DMS 273 (cell line): ENCODE data around the gene CEP76.
A peak's percentile ranks its signal among the peaks of the same experiment; 100 is the strongest.

Experiments used
- DNase-seq: peaks from one replicate; lab custom pipeline; 2025; ENCODE audit not compliant: unreplicated experiment; lab: John Stamatoyannopoulos, UW

The CEP76 gene, protein sequence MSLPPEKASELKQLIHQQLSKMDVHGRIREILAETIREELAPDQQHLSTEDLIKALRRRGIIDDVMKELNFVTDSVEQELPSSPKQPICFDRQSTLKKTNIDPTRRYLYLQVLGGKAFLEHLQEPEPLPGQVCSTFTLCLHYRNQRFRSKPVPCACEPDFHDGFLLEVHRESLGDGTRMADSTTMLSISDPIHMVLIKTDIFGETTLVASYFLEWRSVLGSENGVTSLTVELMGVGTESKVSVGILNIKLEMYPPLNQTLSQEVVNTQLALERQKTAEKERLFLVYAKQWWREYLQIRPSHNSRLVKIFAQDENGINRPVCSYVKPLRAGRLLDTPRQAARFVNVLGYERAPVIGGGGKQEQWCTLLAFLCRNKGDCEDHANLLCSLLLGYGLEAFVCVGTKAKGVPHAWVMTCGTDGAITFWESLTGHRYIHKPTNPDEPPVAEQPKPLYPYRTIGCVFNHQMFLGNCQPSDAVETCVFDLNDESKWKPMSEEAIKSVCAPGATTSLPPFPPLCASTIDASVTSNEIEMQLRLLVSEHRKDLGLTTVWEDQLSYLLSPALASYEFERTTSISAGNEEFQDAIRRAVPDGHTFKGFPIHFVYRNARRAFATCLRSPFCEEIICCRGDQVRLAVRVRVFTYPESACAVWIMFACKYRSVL

DNA sequence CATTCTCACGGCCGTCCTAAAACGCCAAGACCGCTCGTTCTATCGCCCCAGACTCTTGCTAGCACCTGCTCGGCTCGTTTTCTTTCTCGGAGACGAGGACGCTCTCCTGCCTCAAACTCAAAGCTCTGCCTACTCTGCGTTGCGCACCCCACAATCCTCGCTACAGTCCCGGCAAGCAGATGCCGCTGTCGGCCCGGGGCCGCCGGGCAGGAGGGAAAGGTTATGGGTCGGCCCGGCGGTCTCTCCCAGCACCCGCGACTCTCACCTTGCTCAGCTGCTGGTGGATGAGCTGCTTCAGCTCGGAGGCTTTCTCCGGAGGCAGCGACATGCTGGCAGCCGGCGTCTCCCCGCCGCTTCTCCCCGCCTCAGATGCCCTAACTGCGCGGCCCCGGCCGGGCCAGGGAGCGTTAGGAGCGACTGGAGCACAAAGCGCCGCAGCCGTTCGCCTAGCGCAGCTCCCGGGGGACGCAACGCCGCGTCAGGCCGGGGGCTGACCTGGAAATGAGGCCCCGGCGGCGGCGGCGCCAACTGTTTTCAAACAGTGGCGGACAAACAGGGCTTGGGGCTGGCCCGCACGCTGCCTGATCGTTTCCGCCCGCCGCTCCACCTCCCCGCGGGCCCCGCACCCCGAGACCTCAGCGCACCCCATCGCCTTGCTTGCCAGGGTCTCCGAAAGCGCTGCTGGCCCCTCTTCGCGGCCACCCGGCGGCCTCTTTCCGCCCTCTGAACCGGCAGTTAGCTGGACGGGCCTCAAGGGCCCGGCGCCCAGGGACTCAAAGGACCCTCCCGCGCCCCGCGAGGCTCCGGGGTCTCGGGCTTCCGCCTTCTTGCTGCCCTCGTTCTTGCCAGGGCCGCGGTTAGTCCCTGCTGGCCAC lies at the start of gene CEP76, which contains the start of gene PSMG2:
CEP76 (minus strand) TSS at position 503 of the 875 bp plus-strand sequence; CDS start at position 328, 175 bp downstream.
PSMG2 (plus strand) TSS at position 822 of the 875 bp plus-strand sequence. CDS start 66 bp downstream, outside the sequence.
- DNase-seq = peak; percentile 95

DNA sequence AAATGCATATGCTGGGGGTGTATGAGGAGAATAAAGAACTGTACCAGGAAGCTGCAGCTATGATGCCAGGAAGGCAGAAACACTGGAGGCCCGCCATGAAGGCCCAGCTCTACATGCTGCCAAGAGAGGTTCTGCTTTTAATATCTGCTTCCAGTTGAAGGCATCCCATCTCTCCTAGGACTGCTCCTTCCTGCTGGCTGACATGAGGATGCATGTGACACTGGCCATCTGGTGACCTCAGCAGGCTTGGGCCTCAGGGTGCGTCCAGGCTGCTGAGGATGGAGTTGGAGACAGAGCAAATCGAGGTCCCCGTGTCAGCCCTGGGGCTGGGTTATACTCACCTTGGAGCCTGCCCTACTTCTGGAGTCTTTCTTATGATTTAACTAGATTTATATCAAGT lies 49.4 kb upstream of the CEP76 start:
- no peak for DNase-seq

DNA sequence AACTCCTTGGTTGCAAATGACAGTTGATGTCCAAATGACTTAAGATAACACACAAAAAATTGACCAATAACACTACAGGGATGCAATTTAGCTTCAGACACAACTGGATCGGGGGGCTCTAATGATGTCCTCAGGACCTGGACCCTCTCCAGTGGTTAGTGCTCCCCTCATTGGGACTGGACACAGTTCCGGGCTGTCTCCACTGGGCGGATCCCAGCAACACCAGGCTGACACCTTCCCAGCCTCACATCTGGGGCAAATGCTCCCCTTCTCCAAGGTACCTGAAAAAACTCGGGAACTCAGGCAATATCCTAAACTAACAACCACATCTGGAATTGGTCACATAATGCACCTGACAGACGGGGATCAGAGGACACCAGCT lies 49.0 kb upstream of the CEP76 start:
- no peak for DNase-seq

DNA sequence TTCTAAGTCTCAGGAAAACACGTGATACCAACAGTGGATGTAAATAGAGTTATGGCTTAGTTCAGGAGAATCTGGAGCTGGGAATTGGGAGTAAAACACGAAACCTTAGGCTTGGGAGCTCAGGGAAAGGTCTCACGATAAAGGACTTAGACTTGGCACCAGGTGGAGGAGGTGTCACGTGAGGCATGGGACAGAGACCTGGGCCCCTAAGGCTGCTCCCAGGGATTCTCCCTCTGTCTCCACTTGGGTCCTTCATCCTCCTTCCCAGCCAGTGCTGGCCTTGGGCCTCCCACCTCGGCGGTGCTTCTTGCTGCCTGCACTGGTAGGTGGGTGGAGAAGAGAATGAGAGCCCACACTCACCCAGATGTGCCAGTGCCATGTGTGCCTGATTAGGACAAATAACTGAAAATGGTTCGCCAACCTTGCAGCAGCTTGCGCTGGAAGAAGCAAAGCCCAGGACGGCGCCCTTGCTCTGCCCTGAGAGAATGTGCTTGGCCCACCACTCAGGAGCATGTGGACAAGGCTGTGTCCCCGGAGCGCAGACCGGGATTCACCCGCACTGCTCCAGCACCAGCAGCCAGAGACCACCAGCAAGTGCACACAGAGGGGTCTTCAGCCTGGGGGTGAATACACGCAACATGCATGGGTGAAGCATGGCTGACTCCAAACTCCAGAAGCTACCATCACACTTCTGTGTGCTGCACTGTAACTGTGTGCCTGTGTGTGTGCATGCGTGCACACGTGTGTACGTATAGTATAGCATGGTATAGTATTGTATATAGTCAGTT lies 48.4 kb upstream of the CEP76 start:
- DNase-seq = no peak

DNA sequence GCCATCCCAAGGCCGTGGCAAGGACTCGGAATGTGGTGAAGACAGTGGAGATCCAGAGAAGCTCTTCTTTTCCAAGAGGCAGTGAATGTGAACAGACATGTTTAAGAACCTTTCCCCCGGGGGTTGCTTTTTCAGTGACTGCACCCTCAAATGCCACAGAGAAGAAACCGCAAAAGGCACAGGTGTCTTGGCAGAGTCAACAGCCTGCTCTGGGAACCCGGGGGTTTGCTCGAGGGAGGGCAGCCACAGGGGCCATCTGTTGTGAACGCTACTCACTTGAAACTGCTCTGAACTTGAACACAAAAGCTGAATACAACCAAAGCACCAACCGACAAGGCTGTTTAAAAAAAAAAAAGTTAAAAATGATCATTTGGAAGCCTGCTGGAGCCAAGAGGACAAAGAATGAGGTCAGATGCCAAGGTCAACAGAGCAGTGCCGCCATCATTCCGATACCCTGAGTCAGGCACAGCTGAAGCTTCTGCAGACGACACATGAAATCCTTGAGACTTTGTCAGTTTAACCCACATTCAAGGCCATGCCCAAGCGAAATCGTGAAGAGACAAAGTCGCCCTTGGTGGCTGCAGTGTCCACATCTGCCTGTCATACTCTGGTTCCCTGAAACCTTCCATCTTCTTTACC lies 47.7 kb upstream of the CEP76 start:
- peak; percentile 80 for DNase-seq

DNA sequence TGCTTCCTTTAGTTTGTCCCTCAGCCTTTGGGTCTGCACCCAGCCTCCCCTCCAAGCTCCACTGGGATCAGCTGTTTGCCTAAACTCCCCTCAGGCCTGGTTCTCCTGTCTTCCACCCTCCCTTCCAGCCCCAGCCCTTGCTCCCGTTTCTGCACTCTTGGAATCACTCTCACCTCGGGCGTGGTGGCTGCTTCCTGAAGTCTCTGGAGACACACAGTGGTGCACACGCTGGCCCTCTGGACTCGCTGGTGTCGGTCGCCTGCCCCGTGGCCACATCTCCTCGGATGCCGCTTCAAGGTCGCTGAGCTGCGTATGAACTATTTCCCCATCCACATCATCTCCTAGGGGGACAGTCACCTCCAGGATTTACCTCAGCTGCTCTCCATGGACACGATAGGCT lies 46.6 kb upstream of the CEP76 start:
- no peak for DNase-seq

DNA sequence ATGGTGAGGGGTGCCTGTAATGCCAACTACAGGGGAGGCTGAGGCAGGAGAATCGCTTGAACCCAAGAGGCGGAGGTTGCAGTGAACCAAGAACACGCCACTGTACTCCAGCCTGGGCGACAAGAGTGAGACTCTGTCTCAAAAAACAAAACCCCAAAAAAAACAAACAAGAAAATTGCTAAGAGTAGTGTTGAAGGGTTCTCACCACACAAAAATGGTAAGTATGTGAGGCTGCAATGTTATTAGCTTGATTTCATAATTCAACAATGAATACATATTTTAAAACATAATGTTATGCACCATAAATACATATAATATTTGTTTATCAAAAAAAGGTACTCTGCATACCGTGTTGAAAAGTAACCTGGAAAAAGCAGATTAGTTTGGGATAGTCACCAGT lies 46.1 kb upstream of the CEP76 start:
- no peak for DNase-seq

DNA sequence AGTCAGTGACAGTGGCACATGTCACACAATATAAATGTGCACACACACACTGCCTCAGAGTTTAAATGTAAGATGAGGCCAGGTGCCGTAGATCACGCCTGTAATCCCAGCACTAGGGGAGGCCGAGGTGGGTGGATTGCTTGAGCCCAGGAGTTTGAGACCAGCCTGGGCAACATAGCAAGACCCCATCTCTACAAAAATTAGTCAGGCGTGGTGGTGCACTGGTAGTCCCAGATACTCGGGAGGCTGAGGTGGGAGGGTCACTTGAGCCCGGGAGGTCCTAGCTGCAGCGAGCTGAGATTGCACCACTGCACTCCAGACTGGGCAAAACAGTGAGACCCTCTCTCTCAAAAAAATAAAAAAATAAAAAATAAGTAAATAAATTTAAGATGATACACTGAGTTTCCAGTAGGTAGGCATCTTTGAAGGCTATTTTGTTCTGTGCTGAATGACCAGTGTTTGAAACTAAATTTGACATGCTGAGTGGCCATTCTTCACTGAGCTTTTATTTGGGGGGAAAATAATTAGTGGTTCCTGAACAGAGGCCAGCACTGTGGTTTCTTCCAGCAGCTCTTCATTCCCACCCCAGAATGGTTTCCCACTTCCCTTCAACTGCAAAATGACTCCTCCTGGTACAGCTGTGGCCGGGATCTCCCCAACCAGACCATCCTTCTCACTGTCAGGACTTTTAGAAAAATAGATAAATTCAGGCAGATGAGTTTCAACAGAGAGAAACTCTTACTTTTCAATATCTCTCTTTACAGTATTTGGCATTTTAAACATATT lies 45.2 kb upstream of the CEP76 start:
- DNase-seq = no peak

DNA sequence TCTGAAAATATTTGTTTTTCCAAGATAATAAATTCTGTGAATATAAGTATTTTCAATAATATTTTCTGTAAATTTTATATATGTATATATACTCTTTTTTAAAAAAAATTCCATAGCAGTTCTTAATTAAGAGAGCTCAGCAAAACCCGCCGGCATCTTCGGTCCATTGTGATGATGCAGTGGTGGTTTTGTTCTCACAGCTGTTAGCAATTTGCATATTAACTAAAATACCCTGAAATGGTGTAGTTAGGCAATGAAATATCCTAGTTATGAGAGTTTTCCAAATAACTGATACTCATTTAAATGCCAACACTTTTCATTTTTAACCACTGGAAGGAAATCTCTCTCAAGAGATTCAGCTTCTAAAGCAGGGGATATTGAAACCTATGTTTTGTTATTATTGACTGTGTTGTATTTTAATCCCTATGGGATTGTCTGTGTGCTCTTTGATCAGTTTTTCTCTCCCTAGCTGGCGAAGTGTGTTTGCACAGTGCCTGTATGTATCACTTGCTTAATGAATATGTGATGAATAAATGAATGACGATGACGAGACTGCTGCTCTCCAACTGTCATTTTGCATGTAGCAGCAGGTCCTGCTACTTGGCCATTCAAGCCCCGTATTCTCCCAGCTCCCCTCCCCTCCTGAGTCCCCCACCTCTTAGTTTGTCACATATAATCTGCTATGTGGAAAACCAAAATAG lies 42.7 kb upstream of the CEP76 start:
- DNase-seq = peak; percentile 37

DNA sequence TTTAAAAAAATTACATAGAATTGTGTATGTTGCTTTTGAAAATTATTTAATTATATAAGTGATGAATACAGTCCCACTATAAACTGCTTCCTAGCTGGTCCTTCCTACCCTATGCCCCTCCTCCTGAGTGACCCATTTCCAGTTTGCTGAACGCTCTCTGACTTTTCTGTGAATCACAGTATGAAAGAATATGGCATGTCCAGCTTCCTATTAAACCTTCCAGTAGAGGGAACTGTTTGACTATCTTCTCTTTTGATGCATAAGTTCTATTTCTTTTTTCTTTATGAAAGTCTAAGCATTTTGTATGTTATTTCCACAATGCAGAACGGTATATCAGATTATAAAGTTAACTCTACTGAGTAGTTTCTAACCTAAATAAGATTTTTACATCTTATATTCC lies 41.6 kb upstream of the CEP76 start:
- peak; percentile 69 for DNase-seq

DNA sequence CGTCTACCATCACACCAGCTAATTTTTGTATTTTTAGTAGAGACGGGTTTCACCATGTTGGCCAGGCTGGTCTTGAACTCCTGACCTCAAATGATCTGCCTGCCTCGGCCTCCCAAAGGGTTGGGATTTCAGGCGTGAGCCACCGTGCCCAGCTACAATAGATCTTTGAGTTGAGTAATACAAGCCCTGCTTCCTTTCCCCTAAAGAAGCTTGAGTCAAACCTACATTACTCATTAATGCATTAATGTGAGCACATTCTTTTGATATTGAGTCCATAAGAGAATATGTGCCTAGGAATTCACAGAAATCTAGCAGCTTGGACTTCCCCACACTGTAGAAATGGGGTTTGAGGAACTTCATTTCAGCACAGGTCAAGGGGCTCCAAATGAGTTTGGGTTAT lies 39.9 kb upstream of the CEP76 start:
- DNase-seq = no peak

DNA sequence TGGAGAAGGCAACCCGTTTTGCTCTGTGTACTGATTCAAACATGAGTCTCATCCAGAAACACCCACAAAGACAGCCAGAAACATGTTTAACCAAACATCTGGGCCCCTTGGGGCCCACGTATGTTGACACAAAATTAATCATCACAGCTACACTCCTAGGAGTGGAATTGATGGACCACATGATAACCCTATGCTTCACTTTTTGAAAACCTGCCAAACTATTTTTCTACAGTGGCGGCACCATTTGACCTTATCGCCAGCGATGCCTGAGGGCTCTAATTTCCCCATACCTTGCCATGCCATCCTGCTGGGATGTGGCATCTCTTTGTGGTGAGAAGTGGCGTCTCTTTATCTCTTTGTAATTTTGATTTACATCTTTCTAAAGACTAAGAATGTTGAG lies 38.8 kb upstream of the CEP76 start:
- peak; percentile 38 for DNase-seq

DNA sequence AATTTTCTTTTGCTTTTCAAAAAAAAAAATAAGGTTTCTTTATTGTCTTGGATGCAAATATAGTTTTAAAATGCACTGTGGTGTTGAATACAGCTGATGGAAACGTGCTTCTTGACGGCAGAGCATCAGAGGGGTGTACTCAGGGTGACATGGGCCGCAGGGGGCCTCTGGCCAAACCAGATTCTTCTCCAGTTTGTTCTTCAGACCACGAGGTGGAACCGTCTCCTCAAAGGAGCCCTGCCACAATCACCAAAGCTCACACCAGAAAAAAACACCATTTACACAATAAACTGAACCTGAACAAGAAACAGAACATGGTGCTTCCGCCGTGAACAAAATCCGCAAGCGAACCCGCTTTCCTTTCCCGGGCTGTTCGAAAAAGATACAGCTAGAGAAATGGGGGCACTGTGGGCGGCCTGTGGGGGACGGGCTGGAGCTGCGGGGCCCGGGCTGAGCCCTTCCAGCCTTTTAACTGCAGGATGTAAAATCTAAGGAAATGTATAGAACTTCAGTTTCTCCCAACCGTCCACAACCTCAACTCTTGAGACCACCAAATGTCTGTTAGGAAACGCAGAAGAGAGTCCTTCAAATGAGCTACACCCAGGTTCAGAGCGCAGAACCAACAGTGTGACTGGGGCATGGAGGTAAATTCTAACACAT lies 34.9 kb upstream of the CEP76 start:
- no peak for DNase-seq

DNA sequence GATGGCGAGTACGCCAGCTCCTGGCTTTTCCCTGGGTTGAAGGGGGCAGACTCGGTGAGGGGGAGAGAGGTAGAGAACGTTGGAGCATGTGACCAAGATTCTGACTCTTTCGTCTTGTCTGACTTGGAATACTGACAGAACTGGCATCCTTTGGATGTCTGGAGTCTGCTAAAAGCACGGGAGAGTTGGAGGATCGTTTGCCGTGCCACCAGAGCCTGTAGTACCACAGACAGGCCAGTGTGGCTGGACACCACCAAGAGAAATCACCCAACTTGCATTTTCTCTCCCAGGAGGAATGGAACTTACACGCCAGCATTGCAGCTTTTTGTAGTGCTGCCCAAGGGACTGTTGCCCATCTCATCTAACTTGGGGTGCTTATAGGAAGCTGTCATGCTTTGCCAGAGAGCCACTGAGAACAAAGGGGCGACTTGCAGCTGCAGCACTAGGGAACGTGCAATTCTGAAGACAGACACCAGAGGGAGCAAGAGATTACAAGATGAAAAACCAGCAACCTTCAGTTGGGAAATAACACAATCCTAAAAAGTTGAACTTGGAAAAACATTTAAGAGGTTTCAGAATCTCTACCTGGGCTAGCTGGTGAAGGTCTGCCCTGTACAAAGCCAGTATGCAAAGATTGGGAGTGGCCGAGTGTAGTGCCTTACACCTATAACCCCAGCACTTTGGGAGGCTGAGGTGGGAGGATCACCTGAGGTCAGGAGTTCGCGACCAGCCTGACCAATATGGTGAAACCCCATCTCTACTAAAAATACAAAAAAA lies 24.4 kb upstream of the CEP76 start:
- peak; percentile 85 for DNase-seq

DNA sequence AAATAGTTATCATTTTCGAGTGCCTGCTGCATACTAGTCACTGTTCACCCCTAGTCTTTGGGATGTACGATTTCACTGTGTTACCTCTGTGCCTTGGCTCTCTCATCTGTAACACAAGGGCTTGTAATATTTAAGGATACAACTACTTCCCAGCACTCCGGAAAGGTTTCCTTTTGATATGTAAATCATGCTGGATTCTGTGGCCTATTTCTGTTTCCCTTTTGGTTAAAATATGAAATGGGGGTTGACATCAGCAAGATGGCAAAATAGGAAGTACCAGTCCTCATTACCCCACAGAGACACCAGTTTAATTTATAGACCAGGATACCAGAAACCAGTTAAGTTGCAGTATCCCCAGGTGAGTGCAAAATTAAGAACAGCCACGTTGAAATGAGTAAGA lies 23.8 kb upstream of the CEP76 start:
- DNase-seq = no peak

DNA sequence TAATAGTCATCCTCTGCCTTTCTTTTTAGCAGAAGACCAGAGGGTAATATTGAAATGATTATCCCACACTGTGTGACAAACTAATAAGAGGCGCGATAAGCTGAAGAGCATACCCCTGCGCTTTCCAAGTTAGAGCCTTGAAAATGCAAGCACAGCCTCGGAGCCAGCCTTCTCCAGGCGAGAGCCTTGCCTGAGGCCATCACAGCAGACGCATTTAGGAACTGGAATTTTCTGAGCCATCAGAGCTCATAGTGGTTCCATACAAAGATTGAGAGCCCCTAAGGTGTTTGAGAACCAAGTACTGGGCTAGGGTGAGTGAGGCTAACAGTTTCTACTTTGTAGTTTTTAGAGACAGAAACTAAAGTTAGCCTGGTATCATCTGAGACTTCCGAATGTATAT lies 20.2 kb upstream of the CEP76 start:
- DNase-seq = no peak

DNA sequence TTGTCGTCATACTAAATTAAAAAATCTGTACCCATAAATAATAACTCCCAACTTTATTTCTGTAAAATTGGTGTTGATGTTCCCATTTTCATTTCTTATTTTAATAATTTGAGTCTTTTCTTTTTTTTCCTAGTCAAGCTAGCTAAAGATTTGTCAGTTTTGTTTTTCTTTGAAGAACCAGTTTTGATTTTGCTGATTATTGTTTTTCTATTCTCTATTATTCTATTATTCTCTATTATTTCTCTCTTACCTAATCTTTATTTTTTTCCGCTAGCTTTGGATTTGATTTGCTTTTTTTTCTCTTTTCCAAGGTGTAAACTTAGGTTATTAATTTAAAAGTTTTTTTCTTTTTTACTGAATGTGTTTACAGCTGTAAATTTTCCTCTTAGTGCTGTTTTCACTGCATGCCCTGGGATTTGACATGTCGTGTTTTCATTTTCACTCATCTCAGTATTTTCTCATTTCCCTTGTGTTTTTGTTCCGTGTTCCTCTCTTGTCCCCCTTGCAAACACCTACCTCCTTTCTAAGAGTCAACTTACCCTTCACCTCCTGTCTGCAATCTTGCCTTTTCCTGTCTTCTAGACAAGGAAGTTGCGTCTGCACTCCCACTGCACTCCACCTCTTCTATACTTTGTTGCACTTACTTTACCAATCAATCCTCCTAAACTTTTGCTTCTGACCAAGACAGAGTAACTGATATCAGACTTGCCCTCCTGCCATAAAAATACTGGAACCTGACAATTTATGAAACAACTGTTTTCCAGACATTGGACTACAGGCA lies 19.2 kb upstream of the CEP76 start:
- no peak for DNase-seq
